Heart right ventricle (tissue), 16 donors: ENCODE data around the gene GNAO1. TPM values are rescaled to one million over a fixed set of nuclear protein-coding genes. Genes with fewer than 3 reads are reported as not detected.

ENCODE experiments used
- ATAC-seq, 8 donors: fragments of 200-7000 bp; cut with Tn5 transposase; one replicate each; pipeline ENCODE4 v1.9.1; 2020; ENCODE audit warnings: mild to moderate bottlenecking in 8 of 8, moderate library complexity in 8 of 8, moderate number of reproducible peaks in 1 of 8
- DNase-seq, 2 donors: peaks; one replicate each; pipeline ENCODE4 v3.0.0-alpha.2; 2020
- H3K27ac ChIP-seq, 10 donors: fragments of 200-600 bp; sonication (generic) in 2 of 10; one replicate each; pipeline versions ENCODE4 v1.5.0 to v1.8.0; 2020 to 2022; ENCODE audit warnings: mild to moderate bottlenecking in 3 of 10
- H3K27me3 ChIP-seq, 7 donors: fragments of 200-600 bp; one replicate each; pipeline ENCODE4 v1.8.0; 2021 to 2022; ENCODE audit warnings: mild to moderate bottlenecking in 2 of 7
- H3K36me3 ChIP-seq, 9 donors: fragments of 200-600 bp; sonication (generic) in 1 of 9; one replicate each; pipeline versions ENCODE4 v1.5.0 to v1.8.0; 2020 to 2022; ENCODE audit warnings: mild to moderate bottlenecking in 2 of 9
- H3K4me1 ChIP-seq, 9 donors: fragments of 200-600 bp; sonication (generic) in 1 of 9; one replicate each; pipeline versions ENCODE4 v1.5.0 to v1.8.0; 2020 to 2022; ENCODE audit warnings: mild to moderate bottlenecking in 4 of 9
- H3K4me3 ChIP-seq, 10 donors: fragments of 200-600 bp; sonication (generic) in 2 of 10; one replicate each; pipeline versions ENCODE4 v1.5.0 to v1.8.0; 2020 to 2022; ENCODE audit warnings: mild to moderate bottlenecking in 7 of 10, moderate library complexity in 2 of 10
- H3K9me3 ChIP-seq, 11 donors: fragments of 200-600 bp in 10 of 11; sonication (generic) in 2 of 11; one replicate each; pipeline versions ENCODE4 v1.5.0 to v1.8.0; 2013 to 2022; ENCODE audit warnings: mild to moderate bottlenecking in 2 of 11, control low read depth in 1 of 11, moderate library complexity in 1 of 11
- WGBS, 2 donors: extraction: QIAGEN DNeasy Blood & Tissue Kit; methylation state at CpG; one replicate each; pipeline ENCODE4 v1.1.7; 2013; ENCODE audit warnings: inconsistent platforms in 1 of 2; 5-methylcytosine and 5-hydroxymethylcytosine counted together
- intact Hi-C, 10 donors: fragments of 100-400 bp; cut with DNase I; formaldehyde crosslinking; loops; one replicate each; pipeline versions ENCODE4 v1.11.1 to v1.14.2; 2022
- polyA plus RNA-seq, 2 donors: library from polyadenylated mRNA; stranded (reverse); fragments of 200-250 nt; gene quantifications; one replicate each; pipeline ENCODE4 v1.2.3, GENCODE V29; 2013
- total RNA-seq, 10 donors: library from RNA; stranded (reverse); fragmentation: NEBNext Ultra II Directional in 3 of 10; extraction: Animal tissue kit (Norgen Biotek cat#: 25700) in 3 of 10; gene quantifications; one replicate each; pipeline versions ENCODE4 v1.2.1 to v1.2.4, GENCODE V29; 2021 to 2023
- TF ChIP-seq, protein P1 (sequence below), 9 donors: fragments of 200-600 bp; sonication (generic) in 2 of 9; IDR thresholded peaks; one replicate each; pipeline versions ENCODE4 v1.5.0 to v1.8.0; 2021 to 2022; ENCODE audit warnings: antibody characterized with exemption in 9 of 9, mild to moderate bottlenecking in 5 of 9, moderate library complexity in 1 of 9
- donor health status: Arrhythmogenic right ventricular cardiomyopathy.
- donor health status: ischemic (EF 13 %, LVEDD 7.1; RV severe dilation, severe dysfunction).
- donor health status: healthy with polysubstance abuse.
- donor health status: DM: no; HTN: yes; CAD: no.
- donor health status: DM: no; HTN: no; CAD: no.
- donor health status: ischemic (EF 25% LVEDD 6.9; RV normal size, moderate dysfunction).
- donor health status: ischemic (EF 25% LVEDD 5.7; RV mildly dilated, moderate dysfunction).
- donor health status: healthy.
- donor health status: DM: yes; HTN: yes; CAD: no.
- donor health status: Ischemic cardiomyopathy.
- donor health status: ischemic (EF 35%, LVEDD 5.7; RV mildly dilated, moderate dysfunction).
- donor health status: nonischemic (EF 11% LVEDD 7.7; RV severe dilation, severe dysfunction).
- donor health status: DM: yes; HTN: yes; CAD: no.
- donor health status: PGD.
- donor health status: ischemic (EF 29% LVEDD 5.4; RV normal size, mild dysfunction).
- donor health status: nonischemic (EF 23%, LVEDD 6.1; RV moderate dilation, normal function).

Gene GNAO1
- total and polyA plus RNA-seq, 12 donors, result 1.4 to 36.7 (median 13.5) TPM

DNA sequence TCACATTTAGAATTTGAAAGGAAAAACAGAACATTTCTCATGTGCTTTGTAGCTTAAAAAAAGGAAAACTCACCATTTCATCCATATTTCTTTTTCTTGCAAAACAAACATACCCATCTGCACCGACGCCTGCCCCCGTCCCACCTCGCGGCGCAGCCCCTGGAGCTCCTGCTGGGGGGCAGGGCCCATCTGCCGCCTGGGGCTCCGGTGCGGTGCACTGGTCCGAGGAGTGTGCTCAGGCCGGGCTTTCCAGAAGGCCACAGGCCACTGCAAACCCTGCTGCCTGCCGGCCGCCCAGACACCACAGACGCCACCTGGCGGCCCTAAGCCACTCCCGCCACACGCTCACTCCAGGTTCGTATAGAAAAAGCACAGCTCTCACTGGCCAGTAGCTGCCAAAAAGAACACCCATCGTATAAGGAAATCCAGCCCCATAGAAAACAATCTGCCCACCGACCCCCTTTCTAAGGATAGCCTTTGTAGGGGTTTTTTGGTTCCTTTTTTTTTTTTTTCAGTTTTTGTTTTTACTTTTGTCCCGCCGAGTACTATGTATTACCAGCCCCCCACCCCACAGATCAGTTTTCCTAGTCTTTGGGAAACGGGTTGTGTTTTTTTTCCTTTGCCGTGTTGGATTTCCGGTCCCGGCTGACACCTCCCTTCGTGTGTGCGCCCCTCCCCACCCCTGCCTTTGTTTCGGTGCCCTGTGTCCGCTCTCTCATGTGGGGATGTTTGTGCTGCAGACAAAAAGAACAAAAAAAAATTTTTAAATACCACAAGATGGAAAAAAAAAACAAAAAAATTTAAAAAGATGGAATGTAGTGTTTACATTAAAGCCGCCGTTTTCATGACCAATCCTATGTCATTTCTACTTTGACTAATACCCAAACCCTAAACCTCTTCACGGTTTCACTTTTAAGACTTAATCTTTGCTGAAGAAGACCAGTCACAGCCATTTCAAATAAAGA lies 165.3 kb downstream of the GNAO1 start:
- TF ChIP-seq, protein P1, sequence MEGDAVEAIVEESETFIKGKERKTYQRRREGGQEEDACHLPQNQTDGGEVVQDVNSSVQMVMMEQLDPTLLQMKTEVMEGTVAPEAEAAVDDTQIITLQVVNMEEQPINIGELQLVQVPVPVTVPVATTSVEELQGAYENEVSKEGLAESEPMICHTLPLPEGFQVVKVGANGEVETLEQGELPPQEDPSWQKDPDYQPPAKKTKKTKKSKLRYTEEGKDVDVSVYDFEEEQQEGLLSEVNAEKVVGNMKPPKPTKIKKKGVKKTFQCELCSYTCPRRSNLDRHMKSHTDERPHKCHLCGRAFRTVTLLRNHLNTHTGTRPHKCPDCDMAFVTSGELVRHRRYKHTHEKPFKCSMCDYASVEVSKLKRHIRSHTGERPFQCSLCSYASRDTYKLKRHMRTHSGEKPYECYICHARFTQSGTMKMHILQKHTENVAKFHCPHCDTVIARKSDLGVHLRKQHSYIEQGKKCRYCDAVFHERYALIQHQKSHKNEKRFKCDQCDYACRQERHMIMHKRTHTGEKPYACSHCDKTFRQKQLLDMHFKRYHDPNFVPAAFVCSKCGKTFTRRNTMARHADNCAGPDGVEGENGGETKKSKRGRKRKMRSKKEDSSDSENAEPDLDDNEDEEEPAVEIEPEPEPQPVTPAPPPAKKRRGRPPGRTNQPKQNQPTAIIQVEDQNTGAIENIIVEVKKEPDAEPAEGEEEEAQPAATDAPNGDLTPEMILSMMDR (IDR thresholded peaks at IDR 0.05), result peak; percentile 72 to 96 (median 85)
- Histone ChIP-seq H3K27ac (peak overlapping the region; percentile 13 to 74 (median 56)), H3K27me3 (no peaks in the 10 kb centered on the region), H3K9me3 (no peaks in the 10 kb centered on the region), H3K4me1 (peaks cover 0 to 22% (median 13%) of the 10 kb centered on the region in 9 donors), H3K4me3 (peak overlapping the region in 9 of 10 donors; percentile 20 to 57 (median 50)), H3K36me3 (peaks cover 0 to 16% (median 0%) of the 10 kb centered on the region in 9 donors)
- 5 to 6% methylated on average over 33 of the region's 33 CpGs for WGBS, 2 donors
- ATAC-seq, result peak; percentile 91 to 97 (median 94)
- intact Hi-C loops, result no loop called here
- DNase-seq, result peak; percentile 77 to 82

GRCh38 chr16:56357241-56357764 lies 166.0 kb downstream of the GNAO1 start:
- TF ChIP-seq, protein P1 (IDR thresholded peaks at IDR 0.05), result no peak
- ATAC-seq (peak in 7 of 8 donors; percentile 11 to 43 (median 28)), DNase-seq (no peak)
- Histone ChIP-seq H3K36me3 (peaks cover 0 to 23% (median 5%) of the 10 kb centered on the region in 9 donors), H3K27me3 (no peaks in the 10 kb centered on the region), H3K4me3 (peak overlapping the region in 7 of 10 donors; percentile 35 to 57 (median 50)), H3K9me3 (no peaks in the 10 kb centered on the region), H3K4me1 (peaks cover 0 to 22% (median 13%) of the 10 kb centered on the region in 9 donors), H3K27ac (peak overlapping the region in 8 of 10 donors; percentile 38 to 74 (median 60))
- WGBS, 2 donors, result 60 to 62% methylated on average over 13 of the region's 13 CpGs
- intact Hi-C loops, result no loop called here

DNA sequence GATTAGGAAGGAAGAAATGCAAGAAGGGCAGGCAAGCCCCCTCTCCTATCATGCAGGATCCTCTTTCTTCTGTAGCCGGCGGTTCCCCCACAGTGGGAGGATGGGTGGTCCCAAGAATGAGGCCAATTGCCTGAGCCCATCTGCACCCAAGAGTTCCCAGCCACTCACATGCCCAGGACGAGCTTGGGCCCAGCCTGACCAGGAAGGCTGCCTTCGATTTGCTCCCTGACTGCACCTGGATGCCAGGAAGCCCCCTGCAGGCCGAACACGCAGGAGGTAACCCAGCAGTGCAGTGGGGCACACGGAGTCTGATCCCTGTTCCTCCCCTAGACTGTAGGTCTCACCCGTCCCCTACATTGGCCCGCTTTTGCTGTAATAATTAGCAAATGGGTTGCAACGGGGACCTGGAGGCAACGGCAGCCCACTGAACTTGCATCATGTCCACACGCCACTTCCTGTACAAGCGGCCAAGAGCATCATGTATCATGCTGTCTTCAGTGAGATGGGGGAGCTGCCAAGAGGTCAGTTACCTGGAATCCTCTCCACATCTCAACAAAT lies 166.6 kb downstream of the GNAO1 start:
- no peak overlapping the region for H3K4me3 ChIP-seq
- peak overlapping the region in 6 of 10 donors; percentile 38 to 74 (median 68) for H3K27ac ChIP-seq
- H3K4me1 ChIP-seq, result peaks cover 0 to 22% (median 13%) of the 10 kb centered on the region in 9 donors
- peaks cover 0 to 29% (median 10%) of the 10 kb centered on the region in 9 donors for H3K36me3 ChIP-seq
- TF ChIP-seq, protein P1 (IDR thresholded peaks at IDR 0.05), result no peak
- H3K9me3 ChIP-seq, result no peaks in the 10 kb centered on the region
- WGBS, 2 donors, result 89 to 90% methylated on average over 13 of the region's 13 CpGs
- intact Hi-C loops, result no loop called here
- H3K27me3 ChIP-seq, result no peaks in the 10 kb centered on the region
- ATAC-seq (no peak), DNase-seq (no peak)
